Embryonic facial prominence (tissue), 1 donor: ENCODE measurements around the gene RBM5.

Experiments used
- DNase-seq: peaks from one replicate; pipeline ENCODE4 v3.0.0-alpha.2; 2016; ENCODE audit errors: extremely low spot score

RBM5 gene

DNA sequence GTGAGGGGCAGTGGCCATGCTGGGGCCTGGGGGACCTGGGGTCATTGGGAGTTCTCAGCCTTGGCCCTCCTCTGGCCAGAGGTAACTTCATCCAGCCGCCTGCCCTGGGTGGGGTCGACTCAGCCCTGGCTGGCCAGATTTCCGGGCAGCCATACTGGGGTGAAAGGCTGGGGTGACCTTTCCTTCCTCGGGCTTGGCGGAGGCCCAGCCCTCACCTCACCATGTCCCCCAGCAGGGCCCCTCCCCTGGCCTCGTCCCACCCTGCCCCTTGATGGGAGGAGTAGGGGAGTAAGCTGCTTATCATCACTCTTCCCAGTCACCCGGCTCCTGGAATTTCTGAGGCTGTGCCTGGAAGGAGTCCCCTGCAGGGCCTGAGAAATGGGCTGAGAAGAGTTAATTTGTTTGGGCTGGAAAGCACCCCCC is 71.9 kb downstream of the RBM5 start:
- no peak for DNase-seq

DNA sequence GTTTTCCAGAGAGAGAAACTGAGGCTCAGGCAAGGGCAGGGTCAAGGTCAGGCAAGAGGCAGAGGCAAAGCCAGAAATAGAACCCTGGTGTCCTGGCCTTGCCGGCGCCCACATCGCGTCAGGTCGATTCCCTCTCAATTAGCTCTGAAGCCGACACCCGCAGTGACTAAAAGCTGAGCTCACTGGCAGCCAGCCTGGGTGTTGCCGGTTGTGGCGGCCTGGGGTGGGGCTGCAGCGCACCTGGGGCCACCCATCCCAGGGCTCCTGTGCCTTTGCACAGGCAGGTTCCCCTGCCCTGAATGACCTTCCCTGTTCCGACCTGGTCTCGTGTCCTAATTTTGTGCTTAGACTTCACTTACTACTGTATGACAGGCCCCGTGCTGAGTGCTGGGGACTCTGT is 72.6 kb downstream of the RBM5 start:
- DNase-seq = no peak

- DNase-seq = no peak
Observed at GRCh38 chr3:50162034-50162883, 73.5 kb downstream of the RBM5 start.

DNA sequence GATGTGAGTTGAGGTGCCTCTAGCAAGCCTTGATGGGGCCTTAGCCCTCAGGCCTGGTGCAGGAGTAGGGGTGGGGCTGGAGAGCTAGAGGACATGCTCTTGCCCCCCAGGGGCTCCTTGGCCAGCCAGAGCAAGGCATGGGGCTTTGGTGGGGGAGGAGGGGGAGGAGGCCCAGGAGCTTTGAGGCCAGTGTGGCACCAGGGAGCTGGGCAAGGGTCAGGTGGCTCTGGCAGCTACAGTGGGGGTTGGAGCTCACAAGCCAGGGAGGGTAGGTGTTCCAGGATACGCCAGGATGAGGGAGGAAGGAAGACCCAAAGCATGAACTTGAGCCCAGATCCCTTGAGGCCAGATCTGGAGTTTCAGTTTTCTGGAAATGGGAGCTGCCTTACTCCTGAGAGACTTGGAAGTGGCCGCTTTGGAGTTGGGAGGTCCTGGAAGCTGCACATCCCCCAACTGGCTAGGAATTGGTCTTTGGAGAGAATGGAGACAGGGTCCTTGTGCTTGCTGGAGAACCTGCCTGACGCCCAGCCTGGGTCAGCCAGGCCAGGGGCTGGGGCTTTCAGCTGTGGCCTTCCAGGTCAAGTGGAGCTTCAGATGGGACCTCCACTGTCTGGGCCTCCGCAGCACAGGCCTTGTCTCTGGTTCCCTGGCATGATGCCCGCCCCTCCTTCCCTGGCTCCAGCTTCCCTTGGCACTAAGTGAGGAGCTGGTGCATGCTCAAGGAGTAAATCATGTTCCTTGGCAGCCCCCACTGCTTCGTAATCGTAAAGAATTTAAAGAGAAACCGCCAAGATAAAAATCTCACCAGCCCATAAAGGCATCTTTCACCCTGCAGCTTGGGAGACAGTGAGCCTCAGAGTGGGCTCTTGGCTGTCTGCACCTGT is 75.1 kb downstream of the RBM5 start:
- DNase-seq = no peak

DNA sequence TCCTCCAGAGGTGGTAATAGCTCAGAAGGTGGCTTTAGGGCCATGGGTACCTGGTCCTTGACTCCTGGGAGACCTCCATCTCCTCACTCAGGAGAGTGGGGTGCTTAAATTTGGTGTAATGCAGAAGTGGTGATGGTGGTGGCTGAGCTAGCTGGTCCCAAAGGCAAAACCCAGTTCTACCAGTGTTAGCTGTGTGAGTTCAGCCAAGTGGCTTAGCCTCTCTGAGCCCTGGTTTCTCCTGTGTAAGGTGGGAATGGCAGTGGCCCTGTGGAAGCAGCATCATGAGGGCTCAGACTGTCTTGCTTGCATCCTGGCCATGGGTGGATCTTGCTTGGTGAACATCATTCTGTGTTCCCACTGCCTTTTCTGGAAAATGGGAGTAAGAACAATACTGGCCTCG is 75.8 kb downstream of the RBM5 start:
- DNase-seq = no peak

DNA sequence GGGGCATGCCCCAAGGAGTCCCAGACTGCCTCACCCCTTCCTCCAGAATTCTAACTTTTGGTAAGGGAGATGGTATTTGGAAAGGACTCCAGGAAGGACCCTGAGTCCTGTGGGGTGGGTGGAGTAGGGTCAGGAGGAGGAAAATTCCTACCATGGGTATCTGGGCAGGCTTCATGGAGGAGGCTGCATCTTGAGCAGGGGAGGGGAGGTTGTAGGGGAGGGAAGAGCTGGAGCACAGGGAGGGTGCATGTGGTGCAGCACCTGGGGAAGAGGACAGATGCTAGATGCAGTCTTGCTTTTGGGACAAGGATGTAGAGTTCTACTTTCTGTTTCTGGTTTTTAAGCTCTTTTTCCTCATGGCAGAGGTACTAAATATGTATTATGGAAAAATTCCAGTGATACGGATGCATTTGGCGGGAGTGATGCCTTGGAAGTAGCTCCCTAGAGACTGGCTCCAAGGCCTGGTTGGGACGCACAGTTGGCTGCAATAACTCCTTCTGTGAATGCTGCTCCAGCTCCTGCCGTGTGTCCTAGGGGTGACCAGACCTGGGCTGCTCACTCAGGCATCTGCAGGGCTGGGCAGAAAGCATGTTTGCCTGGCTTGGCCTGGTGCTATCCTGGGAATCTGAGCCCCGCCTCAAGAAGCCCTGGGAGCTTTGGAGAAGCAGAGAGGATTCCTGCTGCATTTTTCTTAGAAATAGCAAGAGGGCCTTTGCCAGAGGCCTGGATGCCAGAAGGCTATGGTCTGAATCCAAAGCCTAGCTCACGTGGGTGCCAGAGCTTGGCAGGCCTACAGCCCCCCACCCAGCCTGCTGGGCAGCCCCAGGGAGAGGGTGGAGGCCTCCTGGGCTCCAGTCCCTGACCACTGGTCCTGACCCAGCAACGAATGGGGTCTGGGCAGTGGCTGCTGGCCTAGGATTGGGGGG is 76.5 kb downstream of the RBM5 start:
- no peak for DNase-seq

GRCh38 chr3:50165910-50166538 is 77.3 kb downstream of the RBM5 start:
- no peak for DNase-seq

- DNase-seq = no peak
Observed at GRCh38 chr3:50166620-50167019, 77.9 kb downstream of the RBM5 start.

GRCh38 chr3:50167069-50167840 is 78.5 kb downstream of the RBM5 start:
- no peak for DNase-seq

GRCh38 chr3:50167841-50168209 is 79.1 kb downstream of the RBM5 start:
- no peak for DNase-seq

GRCh38 chr3:50168388-50168787 is 79.7 kb downstream of the RBM5 start:
- no peak for DNase-seq
